ENCODE measurements around the gene DDX53. TPM values are rescaled to one million over a fixed set of nuclear protein-coding genes. Genes with fewer than 3 reads are reported as not detected.

DDX53 gene
- total and polyA plus RNA-seq, 9 of the 15 experiments (the other 6 are each of a cell fraction or from before 2014, with no cell fraction given), result 0.25 to 3.3 (median 2.4) TPM

DNA sequence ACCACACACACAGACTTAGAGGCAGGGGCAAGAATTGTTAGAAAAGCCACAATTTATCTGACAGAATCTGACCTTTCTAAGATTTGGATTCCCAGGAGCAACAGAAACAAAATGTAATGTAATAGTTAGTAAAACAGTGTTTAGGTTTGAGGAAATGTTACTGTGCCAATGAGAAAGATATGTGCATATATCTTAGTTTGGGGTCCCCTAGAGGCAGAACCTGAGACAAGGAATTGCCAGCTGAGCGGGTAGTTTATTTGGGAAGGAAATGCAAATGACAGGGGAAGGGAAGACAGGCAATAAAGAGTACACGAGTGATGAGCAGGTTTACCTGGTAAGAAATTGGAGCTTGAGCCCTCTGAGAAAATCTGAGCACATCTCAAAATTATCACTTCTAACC lies 31.3 kb upstream of the DDX53 start (continued):
- TF ChIP-seq, protein P1, sequence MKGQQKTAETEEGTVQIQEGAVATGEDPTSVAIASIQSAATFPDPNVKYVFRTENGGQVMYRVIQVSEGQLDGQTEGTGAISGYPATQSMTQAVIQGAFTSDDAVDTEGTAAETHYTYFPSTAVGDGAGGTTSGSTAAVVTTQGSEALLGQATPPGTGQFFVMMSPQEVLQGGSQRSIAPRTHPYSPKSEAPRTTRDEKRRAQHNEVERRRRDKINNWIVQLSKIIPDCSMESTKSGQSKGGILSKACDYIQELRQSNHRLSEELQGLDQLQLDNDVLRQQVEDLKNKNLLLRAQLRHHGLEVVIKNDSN (CRISPR knock-in tag; IDR thresholded peaks at IDR 0.05), result no peak
- no peak for TF ChIP-seq SMAD4 (CRISPR knock-in tag; conservative IDR thresholded peaks at IDR 0.05)

DNA sequence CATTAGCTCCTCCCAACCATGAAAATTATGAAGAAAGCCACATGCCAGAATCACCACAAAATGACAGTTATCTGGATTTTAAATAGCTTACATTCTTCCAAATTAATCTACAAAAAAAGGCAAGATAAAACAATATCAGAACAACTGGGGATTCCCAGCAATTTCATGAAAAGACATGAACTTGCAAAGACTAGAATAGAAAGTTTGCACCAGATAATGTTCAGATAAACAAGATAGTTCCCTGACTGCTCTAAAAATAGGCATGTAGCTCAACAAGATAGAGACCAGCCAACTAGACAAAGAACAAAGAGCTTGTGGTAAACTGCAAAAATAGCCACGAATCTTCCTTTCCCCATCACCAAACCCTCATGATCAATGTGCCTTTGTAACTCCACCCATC lies 30.3 kb upstream of the DDX53 start:
- no peak for DNase-seq (ENCODE audit: extremely low read depth in 1 of 4, low spot score in 3 of 4)
- no peaks in the 10 kb centered on the region; the same call in 1 of the 2 replicates for H3K9me3 ChIP-seq (replicated peaks; ENCODE audit: control insufficient read depth, insufficient read depth, low read depth, low read length)
- H3K36me3 ChIP-seq (ENCODE audit: control insufficient read depth, insufficient read depth, low read length), result no peaks in the 10 kb centered on the region
- FAIRE-seq, result no peak
- no peaks in the 10 kb centered on the region for H3K4me1 ChIP-seq (replicated peaks in 1 of 2; ENCODE audit: control insufficient read depth in 2 of 2, insufficient read depth in 2 of 2, low read length in 2 of 2)
- H2AFZ ChIP-seq (ENCODE audit: low read depth, low read length), result no peak overlapping the region
- no peaks in the 10 kb centered on the region for H3K9me1 ChIP-seq (ENCODE audit: control insufficient read depth, insufficient read depth, low read length)
- H3K27me3 ChIP-seq (ENCODE audit: control insufficient read depth in 2 of 2, insufficient read depth in 2 of 2, low read length in 2 of 2), result no peaks in the 10 kb centered on the region
- intact Hi-C loops (cut with micrococcal nuclease) (no loop called here), in situ Hi-C loops (cut with MboI) (no loop called here)
- BruUV-seq (replicated peaks), result no TSS peak
- H3K27ac ChIP-seq (ENCODE audit: extremely low read depth, low read depth, low read length), result no peak overlapping the region
- no peak overlapping the region for H3K4me2 ChIP-seq (ENCODE audit: insufficient read depth, low read length)
- no peaks in the 10 kb centered on the region for H3K79me2 ChIP-seq (ENCODE audit: control insufficient read depth, insufficient read depth, low read length)
- no peak overlapping the region for H3K4me3 ChIP-seq
- no CpG with 5 or more reads among the region's 1 CpG for WGBS (ENCODE audit: insufficient coverage, low coverage, missing lambda C conversion rate)
- ChIA-PET CTCF (ENCODE audit: low intra/inter-chr PET ratio) (no interaction called here), POLR2A (no interaction called here)
- no peaks in the 10 kb centered on the region for H4K20me1 ChIP-seq (replicated peaks; ENCODE audit: control insufficient read depth, insufficient read depth, low read length)
- no peak overlapping the region for H3K9ac ChIP-seq (ENCODE audit: insufficient read depth in 1 of 2, low read depth in 2 of 2, low read length in 2 of 2)
- ATAC-seq, result no peak
- no peak for TF ChIP-seq EP400 (IDR thresholded peaks at IDR 0.05)
- TF ChIP-seq PTBP1 (IDR thresholded peaks at IDR 0.05; ENCODE audit: low read depth, low read length), result no peak
- TF ChIP-seq, protein P2, sequence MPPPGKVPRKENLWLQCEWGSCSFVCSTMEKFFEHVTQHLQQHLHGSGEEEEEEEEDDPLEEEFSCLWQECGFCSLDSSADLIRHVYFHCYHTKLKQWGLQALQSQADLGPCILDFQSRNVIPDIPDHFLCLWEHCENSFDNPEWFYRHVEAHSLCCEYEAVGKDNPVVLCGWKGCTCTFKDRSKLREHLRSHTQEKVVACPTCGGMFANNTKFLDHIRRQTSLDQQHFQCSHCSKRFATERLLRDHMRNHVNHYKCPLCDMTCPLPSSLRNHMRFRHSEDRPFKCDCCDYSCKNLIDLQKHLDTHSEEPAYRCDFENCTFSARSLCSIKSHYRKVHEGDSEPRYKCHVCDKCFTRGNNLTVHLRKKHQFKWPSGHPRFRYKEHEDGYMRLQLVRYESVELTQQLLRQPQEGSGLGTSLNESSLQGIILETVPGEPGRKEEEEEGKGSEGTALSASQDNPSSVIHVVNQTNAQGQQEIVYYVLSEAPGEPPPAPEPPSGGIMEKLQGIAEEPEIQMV (tag; conservative IDR thresholded peaks at IDR 0.05; ENCODE audit: low read depth), result no peak
- no peak for TF ChIP-seq RB1 (IDR thresholded peaks at IDR 0.05; ENCODE audit: low read depth)
- no peak for TF ChIP-seq HNRNPLL (IDR thresholded peaks at IDR 0.05; ENCODE audit: low read depth, low read length, poor library complexity, severe bottlenecking)
- no peak for TF ChIP-seq NONO (IDR thresholded peaks at IDR 0.05; ENCODE audit: low read depth in 2 of 2, low read length in 1 of 2)
- TF ChIP-seq NFE2L1 (tag; IDR thresholded peaks at IDR 0.05; ENCODE audit: borderline replicate concordance, low read depth), result no peak
- no peak for TF ChIP-seq ZNF57 (CRISPR knock-in tag; IDR thresholded peaks at IDR 0.05)
- TF ChIP-seq NCOA2 (IDR thresholded peaks at IDR 0.05; ENCODE audit: partially characterized antibody in 2 of 2), result no peak
- TF ChIP-seq PHF21A (IDR thresholded peaks at IDR 0.05; ENCODE audit: borderline replicate concordance, low read depth), result no peak
- no peak for TF ChIP-seq PYGO2 (tag; IDR thresholded peaks at IDR 0.05)
- TF ChIP-seq BCOR (IDR thresholded peaks at IDR 0.05), result no peak
- no peak for TF ChIP-seq XRCC4 (IDR thresholded peaks at IDR 0.05; ENCODE audit: extremely low read depth, insufficient read depth, insufficient read length)
- TF ChIP-seq ZFPM2 (CRISPR knock-in tag; IDR thresholded peaks at IDR 0.05), result no peak
- no peak for TF ChIP-seq DIDO1 (tag; IDR thresholded peaks at IDR 0.05; ENCODE audit: low read depth)
- TF ChIP-seq FOXA3 (CRISPR knock-in tag; conservative IDR thresholded peaks at IDR 0.05 in 1 of 2, IDR thresholded peaks at IDR 0.05 in 1 of 2), result no peak
- TF ChIP-seq, protein P3, sequence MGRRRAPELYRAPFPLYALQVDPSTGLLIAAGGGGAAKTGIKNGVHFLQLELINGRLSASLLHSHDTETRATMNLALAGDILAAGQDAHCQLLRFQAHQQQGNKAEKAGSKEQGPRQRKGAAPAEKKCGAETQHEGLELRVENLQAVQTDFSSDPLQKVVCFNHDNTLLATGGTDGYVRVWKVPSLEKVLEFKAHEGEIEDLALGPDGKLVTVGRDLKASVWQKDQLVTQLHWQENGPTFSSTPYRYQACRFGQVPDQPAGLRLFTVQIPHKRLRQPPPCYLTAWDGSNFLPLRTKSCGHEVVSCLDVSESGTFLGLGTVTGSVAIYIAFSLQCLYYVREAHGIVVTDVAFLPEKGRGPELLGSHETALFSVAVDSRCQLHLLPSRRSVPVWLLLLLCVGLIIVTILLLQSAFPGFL (CRISPR knock-in tag; IDR thresholded peaks at IDR 0.05), result no peak
- no peak for TF ChIP-seq TGIF2 (CRISPR knock-in tag; IDR thresholded peaks at IDR 0.05)
